Measurements from ENCODE around the gene DYNLT4.
"Not testable (repeated sequence)": the region's sequence is repeated elsewhere in the genome, so short reads cannot be mapped to it uniquely, and the experiment has no call there.

The DYNLT4 gene

DNA sequence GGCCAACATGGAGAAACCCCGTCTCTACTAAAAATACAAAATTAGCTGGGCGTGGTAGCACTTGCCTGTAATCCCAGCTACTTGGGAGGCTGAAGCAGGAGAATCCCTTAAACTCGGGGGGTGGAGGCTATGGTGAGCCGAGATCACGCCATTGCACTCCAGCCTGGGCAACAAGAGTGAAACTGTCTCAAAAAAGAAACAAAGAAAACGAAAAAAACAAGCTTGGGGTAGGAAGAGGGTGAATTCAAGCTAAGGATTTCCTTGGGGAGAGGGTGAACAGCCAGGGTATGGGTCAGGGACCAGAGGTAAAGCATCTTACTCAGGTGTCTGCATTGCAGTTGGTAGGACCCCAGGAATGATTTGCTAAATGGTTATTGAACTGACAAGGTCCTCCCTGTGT, 40.7 kb downstream of the DYNLT4 start:
- in situ Hi-C loops (cut with MboI; ENCODE audit: low sequenced_read_pairs): not testable (repeated sequence)

GRCh38 chr1:44760876-44761275, 46.3 kb downstream of the DYNLT4 start:
- in situ Hi-C loops (cut with MboI; ENCODE audit: low sequenced_read_pairs): no loop called here

DNA sequence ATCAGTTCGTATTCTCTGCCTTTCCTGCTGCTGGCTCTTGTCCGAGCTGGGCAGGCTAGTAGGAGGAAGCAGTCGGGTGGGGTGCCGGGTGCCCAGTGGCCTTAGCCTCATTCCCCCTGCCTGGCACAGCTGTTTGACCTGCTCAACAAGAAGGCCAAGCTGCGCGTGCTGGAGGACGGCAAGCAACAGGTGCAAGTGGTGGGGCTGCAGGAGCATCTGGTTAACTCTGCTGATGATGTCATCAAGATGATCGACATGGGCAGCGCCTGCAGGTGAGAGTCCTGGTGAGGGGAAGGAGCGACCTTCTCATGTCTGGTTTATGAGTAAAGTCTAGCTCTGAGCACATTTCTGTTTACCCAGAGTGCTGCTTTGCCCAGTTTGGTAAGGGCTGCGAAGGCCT, 48.1 kb downstream of the DYNLT4 start:
- in situ Hi-C loops (cut with MboI; ENCODE audit: low sequenced_read_pairs): no loop called here

DNA sequence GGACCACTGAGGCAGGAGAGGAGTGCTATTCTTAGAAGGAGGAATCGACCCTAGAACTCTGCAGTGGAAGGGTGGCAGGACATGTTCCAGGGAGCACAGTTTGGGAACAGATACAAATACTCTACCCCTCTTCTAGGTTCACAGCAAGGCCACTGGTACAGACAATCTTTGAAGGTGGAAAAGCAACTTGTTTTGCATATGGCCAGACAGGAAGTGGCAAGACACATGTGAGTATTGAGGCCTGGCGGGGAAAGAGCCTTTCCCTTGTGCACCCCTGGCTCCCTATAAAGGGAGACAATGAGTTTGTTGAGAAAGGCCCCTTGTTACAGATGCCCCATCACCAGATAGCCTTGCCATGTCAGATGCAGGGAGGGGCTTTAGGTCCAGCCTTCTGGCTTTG, 49.7 kb downstream of the DYNLT4 start:
- in situ Hi-C loops (cut with MboI; ENCODE audit: low sequenced_read_pairs): no loop called here
